Upper lobe of left lung (tissue), 4 donors: Measurements from ENCODE around the gene MYO18A.

Source experiments
- CTCF ChIP-seq, 6 experiments: fragments of 450-650 bp in 4 of 6; fragments of 200-600 bp in 2 of 6; sonication (generic) in 2 of 6; IDR thresholded peaks; one replicate each; pipeline ENCODE4 v1.5.1; 2016 to 2019; ENCODE audit warnings: antibody characterized with exemption in 6 of 6
- POLR2A ChIP-seq, 4 donors: fragments of 450-650 bp; IDR thresholded peaks; one replicate each; pipeline ENCODE4 v1.5.1; 2016 to 2017; ENCODE audit warnings: antibody characterized with exemption in 4 of 4, mild to moderate bottlenecking in 2 of 4

GRCh38 chr17:29061036-29061435 is 119.2 kb downstream of the MYO18A start:
- TF ChIP-seq CTCF (IDR thresholded peaks at IDR 0.05) (no peak), POLR2A (IDR thresholded peaks at IDR 0.05) (no peak)
